Lower leg skin (tissue), 4 donors: ENCODE results near the gene SRY. TPM values are rescaled to one million over a fixed set of nuclear protein-coding genes. Genes with fewer than 3 reads are reported as not detected.
"Not testable (repeated sequence)": the region's sequence is repeated elsewhere in the genome, so short reads cannot be mapped to it uniquely, and the experiment has no call there.

Source experiments
- DNase-seq, 2 donors: peaks; one replicate each; pipeline ENCODE4 v3.0.0-alpha.2; 2019; ENCODE audit warnings: low spot score in 2 of 2
- H3K4me3 ChIP-seq: fragments of 200-600 bp; sonication (generic); 2 replicates; pipeline ENCODE4 v1.5.1; 2017; ENCODE audit warnings: mild to moderate bottlenecking, low read depth; ENCODE audit not compliant: poor library complexity, severe bottlenecking
- POLR2A ChIP-seq, 2 donors: fragments of 450-650 bp; IDR thresholded peaks; one replicate each; pipeline ENCODE4 v1.6.1; 2016 to 2017; ENCODE audit warnings: antibody characterized with exemption in 2 of 2, mild to moderate bottlenecking in 1 of 2, moderate library complexity in 1 of 2
- WGBS, 2 donors: methylation state at CpG; one replicate each; pipeline ENCODE4 v1.1.5; 2018; 5-methylcytosine and 5-hydroxymethylcytosine counted together
- intact Hi-C: fragments of 100-400 bp; cut with DNase I; formaldehyde crosslinking; loops from one replicate; pipeline ENCODE4 v1.15.0; 2023; ENCODE audit warnings: low total_unique reads
- total RNA-seq, 4 donors: library from RNA; depleted of rRNA; stranded (reverse); fragments of >200 nt; gene quantifications; one replicate each; pipeline ENCODE4 v1.1.0, GENCODE V29; 2016
- TF ChIP-seq, protein P1 (sequence below), 3 donors: fragments of 450-650 bp; IDR thresholded peaks; one replicate each; pipeline ENCODE4 v1.5.1; 2016; ENCODE audit warnings: antibody characterized with exemption in 3 of 3, mild to moderate bottlenecking in 3 of 3, moderate library complexity in 2 of 3

The SRY gene
- total RNA-seq = not detected

GRCh38 chrY:2787600-2787999 is at the start of gene SRY:
SRY (minus strand) TSS chrY:2787682; CDS start chrY:2787603, 79 bp downstream.
- 26% methylated on average over 9 of the region's 9 CpGs; no CpG with 5 or more reads in 1 of the 2 donors for WGBS, 2 donors
- TF ChIP-seq, protein P1, sequence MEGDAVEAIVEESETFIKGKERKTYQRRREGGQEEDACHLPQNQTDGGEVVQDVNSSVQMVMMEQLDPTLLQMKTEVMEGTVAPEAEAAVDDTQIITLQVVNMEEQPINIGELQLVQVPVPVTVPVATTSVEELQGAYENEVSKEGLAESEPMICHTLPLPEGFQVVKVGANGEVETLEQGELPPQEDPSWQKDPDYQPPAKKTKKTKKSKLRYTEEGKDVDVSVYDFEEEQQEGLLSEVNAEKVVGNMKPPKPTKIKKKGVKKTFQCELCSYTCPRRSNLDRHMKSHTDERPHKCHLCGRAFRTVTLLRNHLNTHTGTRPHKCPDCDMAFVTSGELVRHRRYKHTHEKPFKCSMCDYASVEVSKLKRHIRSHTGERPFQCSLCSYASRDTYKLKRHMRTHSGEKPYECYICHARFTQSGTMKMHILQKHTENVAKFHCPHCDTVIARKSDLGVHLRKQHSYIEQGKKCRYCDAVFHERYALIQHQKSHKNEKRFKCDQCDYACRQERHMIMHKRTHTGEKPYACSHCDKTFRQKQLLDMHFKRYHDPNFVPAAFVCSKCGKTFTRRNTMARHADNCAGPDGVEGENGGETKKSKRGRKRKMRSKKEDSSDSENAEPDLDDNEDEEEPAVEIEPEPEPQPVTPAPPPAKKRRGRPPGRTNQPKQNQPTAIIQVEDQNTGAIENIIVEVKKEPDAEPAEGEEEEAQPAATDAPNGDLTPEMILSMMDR (IDR thresholded peaks at IDR 0.05) = no peak
- TF ChIP-seq POLR2A (IDR thresholded peaks at IDR 0.05) = no peak
- intact Hi-C loops = no loop called here
- H3K4me3 ChIP-seq = no peak within 1 kb of the TSS
- DNase-seq = no peak

DNA sequence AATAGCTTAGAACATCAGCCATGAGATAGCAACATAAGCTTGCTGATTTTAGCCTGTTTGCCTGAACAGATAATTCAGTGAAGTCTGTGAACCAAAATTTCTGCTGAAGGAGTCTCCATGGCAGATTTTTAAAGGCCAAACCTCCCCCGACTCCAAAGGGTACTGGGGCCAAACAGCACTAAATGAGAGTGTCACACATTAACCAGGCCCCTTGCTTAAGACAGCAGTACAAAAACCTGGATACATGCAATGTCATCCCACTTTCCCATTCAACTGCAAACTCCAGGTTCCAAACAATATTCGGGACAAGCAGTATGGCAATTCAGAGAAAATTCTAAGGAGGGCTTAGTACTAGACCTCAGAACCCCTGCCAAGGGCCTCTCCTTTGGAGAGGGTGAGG is 49.6 kb upstream of the SRY start:
- no peak for DNase-seq
- no peak overlapping the region for H3K4me3 ChIP-seq
- no peak for TF ChIP-seq POLR2A (IDR thresholded peaks at IDR 0.05)
- TF ChIP-seq, protein P1 (IDR thresholded peaks at IDR 0.05) = no peak
- 93% methylated on average over 2 of the region's 2 CpGs; no CpG with 5 or more reads in 1 of the 2 donors for WGBS, 2 donors
- intact Hi-C loops = no loop called here

DNA sequence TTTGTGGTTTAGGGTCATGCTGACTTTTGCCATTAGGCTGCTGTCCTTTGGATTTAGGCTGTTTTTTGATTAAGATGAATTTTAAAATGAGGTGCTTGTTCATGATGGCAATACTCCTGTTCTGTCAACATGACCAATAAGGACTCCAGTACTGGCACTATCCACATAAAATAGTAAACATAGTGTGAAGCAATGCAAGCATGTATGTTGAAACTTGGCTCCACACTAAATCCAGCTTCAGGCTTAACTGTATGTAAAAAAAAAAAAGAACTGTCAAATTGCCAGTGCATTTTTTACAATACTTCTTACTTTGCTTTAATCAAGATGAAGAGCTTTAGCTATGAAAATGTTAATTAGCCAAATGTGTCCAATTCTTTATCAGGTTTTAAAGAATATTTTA is 47.7 kb upstream of the SRY start:
- H3K4me3 ChIP-seq = no peak overlapping the region
- TF ChIP-seq, protein P1 (IDR thresholded peaks at IDR 0.05) = no peak
- TF ChIP-seq POLR2A (IDR thresholded peaks at IDR 0.05) = no peak
- intact Hi-C loops = no loop called here
- no peak for DNase-seq

GRCh38 chrY:2828497-2828896 is 41.0 kb upstream of the SRY start:
- intact Hi-C loops = no loop called here
- H3K4me3 ChIP-seq = no peak overlapping the region
- DNase-seq = no peak
- WGBS, 2 donors = 70% methylated on average over 5 of the region's 5 CpGs; no CpG with 5 or more reads in 1 of the 2 donors
- TF ChIP-seq, protein P1 (IDR thresholded peaks at IDR 0.05) = no peak
- no peak for TF ChIP-seq POLR2A (IDR thresholded peaks at IDR 0.05)

GRCh38 chrY:2824471-2824870 is 37.0 kb upstream of the SRY start:
- intact Hi-C loops = no loop called here
- no peak for DNase-seq
- TF ChIP-seq, protein P1 (IDR thresholded peaks at IDR 0.05) = no peak
- no peak for TF ChIP-seq POLR2A (IDR thresholded peaks at IDR 0.05)
- H3K4me3 ChIP-seq = no peak overlapping the region
- 83% methylated on average over 3 of the region's 3 CpGs; no CpG with 5 or more reads in 1 of the 2 donors for WGBS, 2 donors

- DNase-seq, H3K4me3 ChIP-seq, intact Hi-C loops: not testable (repeated sequence)
- 49% methylated on average over 4 of the region's 10 CpGs; no CpG with 5 or more reads in 1 of the 2 donors for WGBS, 2 donors
These were observed 29.8 kb upstream of the SRY start for GRCh38 chrY:2817146-2817896.
